Activated effector memory CD4-positive, alpha-beta T cell treated with anti-CD3 and anti-CD28 coated beads, Interleukin-2, amount 50 U/mL, for 16 hours (primary cell): ENCODE measurements around the gene TXNRD3.

Experiments used
- DNase-seq: peaks from one replicate; pipeline ENCODE4 v3.0.0-alpha.2; 2020

Gene TXNRD3

GRCh38 chr3:126654571-126655383 lies at the start of gene TXNRD3:
TSS of gene TXNRD3 (minus strand) at chr3:126655124.
- peak; percentile 89 for DNase-seq

GRCh38 chr3:126703512-126704493 lies 48.9 kb upstream of the TXNRD3 start, which contains the start of gene CHCHD6:
TSS of gene CHCHD6 (plus strand) at chr3:126704240. CDS start at chr3:126704313, 73 bp downstream.
- peak; percentile 98 for DNase-seq

- DNase-seq: no peak
Observed at GRCh38 chr3:126699011-126699410, 44.1 kb upstream of the TXNRD3 start.

GRCh38 chr3:126696701-126697267 lies 41.9 kb upstream of the TXNRD3 start:
- no peak for DNase-seq

- no peak for DNase-seq
Observed at GRCh38 chr3:126693921-126694320, 39.0 kb upstream of the TXNRD3 start.

- DNase-seq: no peak
Observed at GRCh38 chr3:126692858-126693257, 37.9 kb upstream of the TXNRD3 start.

GRCh38 chr3:126691765-126692164 lies 36.8 kb upstream of the TXNRD3 start:
- DNase-seq: no peak

GRCh38 chr3:126685493-126685892 lies 30.6 kb upstream of the TXNRD3 start:
- DNase-seq: no peak

- no peak for DNase-seq
Observed at GRCh38 chr3:126685021-126685420, 30.1 kb upstream of the TXNRD3 start.

- no peak for DNase-seq
Observed at GRCh38 chr3:126684218-126684751, 29.4 kb upstream of the TXNRD3 start.

- DNase-seq: no peak
Observed at GRCh38 chr3:126683069-126683468, 28.1 kb upstream of the TXNRD3 start.

- no peak for DNase-seq
Observed at GRCh38 chr3:126682009-126682408, 27.1 kb upstream of the TXNRD3 start.

- no peak for DNase-seq
Observed at GRCh38 chr3:126680667-126681055, 25.7 kb upstream of the TXNRD3 start.

GRCh38 chr3:126679831-126680666 lies 25.1 kb upstream of the TXNRD3 start:
- DNase-seq: no peak

GRCh38 chr3:126679318-126679751 lies 24.4 kb upstream of the TXNRD3 start:
- DNase-seq: peak; percentile 91

- no peak for DNase-seq
Observed at GRCh38 chr3:126678693-126679317, 23.9 kb upstream of the TXNRD3 start.

- no peak for DNase-seq
Observed at GRCh38 chr3:126677862-126678503, 23.1 kb upstream of the TXNRD3 start.

- DNase-seq: no peak
Observed at GRCh38 chr3:126676919-126677705, 22.2 kb upstream of the TXNRD3 start.

GRCh38 chr3:126672741-126673140 lies 17.8 kb upstream of the TXNRD3 start:
- DNase-seq: no peak

- DNase-seq: no peak
Observed at GRCh38 chr3:126672340-126672739, 17.4 kb upstream of the TXNRD3 start.
